ENCODE data around the gene EMC10.
A peak's percentile ranks its signal among the peaks of the same experiment; 100 is the strongest.

The EMC10 gene

GRCh38 chr19:50494186-50495019 is 18.1 kb downstream of the EMC10 start:
- DNase-seq (ENCODE audit: extremely low spot score, insufficient read length, low read depth), result no peak
- no peak for FAIRE-seq

GRCh38 chr19:50495020-50495531 is 18.8 kb downstream of the EMC10 start:
- DNase-seq (ENCODE audit: extremely low spot score, insufficient read length, low read depth), result no peak
- FAIRE-seq, result no peak

GRCh38 chr19:50496189-50497021 is 20.1 kb downstream of the EMC10 start:
- FAIRE-seq, result no peak
- no peak for DNase-seq (ENCODE audit: extremely low spot score, insufficient read length, low read depth)

GRCh38 chr19:50497022-50497405 is 20.7 kb downstream of the EMC10 start:
- DNase-seq (ENCODE audit: extremely low spot score, insufficient read length, low read depth) (no peak), FAIRE-seq (no peak)

- FAIRE-seq, result no peak
- no peak for DNase-seq (ENCODE audit: extremely low spot score, insufficient read length, low read depth)
Observed at GRCh38 chr19:50498219-50499056, 22.1 kb downstream of the EMC10 start.

GRCh38 chr19:50500060-50500752 is 23.9 kb downstream of the EMC10 start:
- no peak for DNase-seq (ENCODE audit: extremely low spot score, insufficient read length, low read depth)
- FAIRE-seq, result no peak

- FAIRE-seq (no peak), DNase-seq (ENCODE audit: extremely low spot score, insufficient read length, low read depth) (no peak)
Observed at GRCh38 chr19:50500753-50501151, 24.4 kb downstream of the EMC10 start.

- FAIRE-seq (no peak), DNase-seq (ENCODE audit: extremely low spot score, insufficient read length, low read depth) (no peak)
Observed at GRCh38 chr19:50501186-50501567, 24.9 kb downstream of the EMC10 start.

GRCh38 chr19:50501568-50502475 is 25.5 kb downstream of the EMC10 start:
- DNase-seq (ENCODE audit: extremely low spot score, insufficient read length, low read depth) (no peak), FAIRE-seq (no peak)

- DNase-seq (ENCODE audit: extremely low spot score, insufficient read length, low read depth) (no peak), FAIRE-seq (no peak)
Observed at GRCh38 chr19:50505856-50506611, 29.7 kb downstream of the EMC10 start.

GRCh38 chr19:50506700-50507099 is 30.4 kb downstream of the EMC10 start:
- no peak for FAIRE-seq
- no peak for DNase-seq (ENCODE audit: extremely low spot score, insufficient read length, low read depth)

GRCh38 chr19:50507376-50507775 is 31.1 kb downstream of the EMC10 start:
- no peak for FAIRE-seq
- no peak for DNase-seq (ENCODE audit: extremely low spot score, insufficient read length, low read depth)

GRCh38 chr19:50508843-50509190 is 32.5 kb downstream of the EMC10 start:
- FAIRE-seq, result no peak
- no peak for DNase-seq (ENCODE audit: extremely low spot score, insufficient read length, low read depth)

- FAIRE-seq, result no peak
- no peak for DNase-seq (ENCODE audit: extremely low spot score, insufficient read length, low read depth)
Observed at GRCh38 chr19:50509366-50509765, 33.1 kb downstream of the EMC10 start.

GRCh38 chr19:50510121-50510670 is 33.9 kb downstream of the EMC10 start:
- DNase-seq (ENCODE audit: extremely low spot score, insufficient read length, low read depth) (no peak), FAIRE-seq (no peak)

- FAIRE-seq, result no peak
Observed at GRCh38 chr19:50510700-50511068, 34.4 kb downstream of the EMC10 start.

GRCh38 chr19:50511069-50511822 is 34.9 kb downstream of the EMC10 start, which contains the start of gene JOSD2:
TSS of gene JOSD2 (minus strand) at chr19:50511191. CDS start at chr19:50510431, 760 bp downstream.
- FAIRE-seq, result peak; percentile 98
- DNase-seq (ENCODE audit: extremely low spot score, insufficient read length, low read depth), result peak; percentile 100

More at GRCh38 chr19:50510700-50511068, 34.4 kb downstream of the EMC10 start:
- no peak for DNase-seq (ENCODE audit: extremely low spot score, insufficient read length, low read depth)

Measured in GM18507 (cell line).